HG03135 (cell line): Measurements from ENCODE around the gene NOS1AP.
"Not testable (repeated sequence)": the region's sequence is repeated elsewhere in the genome, so short reads cannot be mapped to it uniquely, and the experiment has no call there.

Experiments
- ATAC-seq: cut with Tn5 transposase; IDR thresholded peaks from one replicate; pipeline ENCODE4 v1.9.1; 2021; ENCODE audit warnings: mild to moderate bottlenecking, moderate library complexity; ENCODE audit not compliant: unreplicated experiment

Gene NOS1AP

GRCh38 chr1:162069334-162070093, at the start of gene NOS1AP:
Gene NOS1AP (plus strand): TSS chr1:162069691. CDS start chr1:162070178, 487 bp downstream.
- ATAC-seq: peak; percentile 93

- no peak for ATAC-seq
Observed at GRCh38 chr1:162020150-162020549, 49.3 kb upstream of the NOS1AP start.

- ATAC-seq: no peak
Observed at GRCh38 chr1:162021124-162021523, 48.4 kb upstream of the NOS1AP start.

GRCh38 chr1:162022626-162023025, 46.9 kb upstream of the NOS1AP start:
- ATAC-seq: no peak

GRCh38 chr1:162023181-162023546, 46.3 kb upstream of the NOS1AP start:
- no peak for ATAC-seq

GRCh38 chr1:162023547-162024501, 45.7 kb upstream of the NOS1AP start, which contains the start of gene OLFML2B:
Gene OLFML2B (minus strand): TSS chr1:162023869. CDS start chr1:162023430, 439 bp downstream.
- ATAC-seq: no peak

GRCh38 chr1:162025541-162025940, 44.0 kb upstream of the NOS1AP start:
- ATAC-seq: no peak

- ATAC-seq: no peak
Observed at GRCh38 chr1:162026881-162027280, 42.6 kb upstream of the NOS1AP start.

- peak; percentile 56 for ATAC-seq
Observed at GRCh38 chr1:162028726-162029125, 40.8 kb upstream of the NOS1AP start.

- no peak for ATAC-seq
Observed at GRCh38 chr1:162029157-162029556, 40.3 kb upstream of the NOS1AP start.

- no peak for ATAC-seq
Observed at GRCh38 chr1:162030759-162031280, 38.7 kb upstream of the NOS1AP start.

- no peak for ATAC-seq
Observed at GRCh38 chr1:162033428-162033827, 36.1 kb upstream of the NOS1AP start.

- no peak for ATAC-seq
Observed at GRCh38 chr1:162035241-162035640, 34.2 kb upstream of the NOS1AP start.

- no peak for ATAC-seq
Observed at GRCh38 chr1:162036163-162036562, 33.3 kb upstream of the NOS1AP start.

- ATAC-seq: no peak
Observed at GRCh38 chr1:162038624-162039023, 30.9 kb upstream of the NOS1AP start.

GRCh38 chr1:162040001-162040400, 29.5 kb upstream of the NOS1AP start:
- no peak for ATAC-seq

GRCh38 chr1:162040657-162041056, 28.8 kb upstream of the NOS1AP start:
- no peak for ATAC-seq

GRCh38 chr1:162042361-162042760, 27.1 kb upstream of the NOS1AP start:
- no peak for ATAC-seq

- no peak for ATAC-seq
Observed at GRCh38 chr1:162046921-162047320, 22.6 kb upstream of the NOS1AP start.

GRCh38 chr1:162053949-162054348, 15.5 kb upstream of the NOS1AP start:
- not testable (repeated sequence) for ATAC-seq

GRCh38 chr1:162055062-162055461, 14.4 kb upstream of the NOS1AP start:
- ATAC-seq: no peak
